GM12878 (cell line): ENCODE data around the gene RFTN2. TPM values are rescaled to one million over a fixed set of nuclear protein-coding genes. Genes with fewer than 3 reads are reported as not detected.

ENCODE experiments used
- ATAC-seq: fragments of 200-7000 bp; cut with Tn5 transposase; 3 replicates; pipeline ENCODE4 v1.9.1; 2020; ENCODE audit warnings: mild to moderate bottlenecking, moderate library complexity
- BruUV-seq: library from RNA; stranded (reverse); fragments of 400-500 nt; replicated peaks from 2 replicates; lab custom pipeline; 2021; lab: Mats Ljungman, UMichigan
- CTCF ChIA-PET: fragments of 300-600 bp; sonication (Branson Sonifier 250); formaldehyde crosslinking; extraction: SDS; loops from one replicate; lab custom pipeline; 2021; ENCODE audit warnings: inconsistent platforms; lab: Yijun Ruan, JAX
- POLR2A ChIA-PET: fragments of 350-600 bp; formaldehyde crosslinking; extraction: SDS; loops from one replicate; lab custom pipeline; 2021; ENCODE audit warnings: inconsistent platforms; lab: Charles Lee
- RAD21 ChIA-PET: fragments of 300-600 bp; sonication (Branson Sonifier 250); formaldehyde crosslinking; loops from one replicate; lab custom pipeline; 2023; ENCODE audit warnings: antibody characterized with exemption; ENCODE audit not compliant: unreplicated experiment; lab: Charles Lee
- SMC1A ChIA-PET: fragments of 300-600 bp; sonication (Branson Sonifier 250); formaldehyde crosslinking; loops from one replicate; lab custom pipeline; 2023; ENCODE audit not compliant: unreplicated experiment, uncharacterized antibody; lab: Charles Lee
- DNase-seq: peaks from one replicate; pipeline ENCODE4 v3.0.0-alpha.2; 2011; ENCODE audit warnings: low read depth, low spot score
- FAIRE-seq: peaks from 3 replicates; lab custom pipeline; 2011; peaks lifted over from hg19 to GRCh38; lab: Jason Lieb, UNC
- H2AFZ ChIP-seq: 2 replicates; pipeline ENCODE4 v1.6.0; 2011; ENCODE audit warnings: low read depth, low read length, control low read depth; ENCODE audit not compliant: control insufficient read depth
- H3K27ac ChIP-seq: 2 replicates; pipeline ENCODE4 v1.5.1; 2011; ENCODE audit warnings: control low read depth; ENCODE audit not compliant: control insufficient read depth, insufficient read depth
- H3K27me3 ChIP-seq, 2 experiments: replicated peaks in 1 of 2; 2 replicates each; pipeline versions ENCODE4 v1.6.0 to v1.6.1; 2011; ENCODE audit warnings: low read length in 1 of 2; ENCODE audit not compliant: control insufficient read depth in 2 of 2, insufficient read depth in 2 of 2
- H3K36me3 ChIP-seq, 2 experiments: 2 replicates each; pipeline ENCODE4 v1.5.1; 2011; ENCODE audit warnings: low read length in 1 of 2; ENCODE audit not compliant: control insufficient read depth in 2 of 2, insufficient read depth in 2 of 2
- H3K4me1 ChIP-seq: 2 replicates; pipeline ENCODE4 v1.6.1; 2011; ENCODE audit warnings: mild to moderate bottlenecking, low read length, moderate library complexity, mixed read lengths; ENCODE audit not compliant: control insufficient read depth, insufficient read depth
- H3K4me2 ChIP-seq: 2 replicates; pipeline ENCODE4 v1.6.0; 2011; ENCODE audit warnings: control low read depth; ENCODE audit not compliant: control insufficient read depth, insufficient read depth
- H3K4me3 ChIP-seq: fragments of 200-600 bp; sonication (generic); 2 replicates; pipeline ENCODE4 v1.5.1; 2016
- H3K79me2 ChIP-seq: 2 replicates; pipeline ENCODE4 v1.6.0; 2011; ENCODE audit warnings: low read length; ENCODE audit not compliant: control insufficient read depth, insufficient read depth
- H3K9ac ChIP-seq: 2 replicates; pipeline ENCODE4 v1.8.0; 2011; ENCODE audit warnings: low read length, control low read depth, mixed read lengths; ENCODE audit not compliant: control insufficient read depth, insufficient read depth
- H3K9me3 ChIP-seq: replicated peaks from 3 replicates; pipeline ENCODE4 v1.5.1; 2011; ENCODE audit warnings: mild to moderate bottlenecking, low read length; ENCODE audit not compliant: control insufficient read depth, insufficient read depth
- H4K20me1 ChIP-seq: 2 replicates; pipeline ENCODE4 v1.6.0; 2011; ENCODE audit not compliant: control insufficient read depth, insufficient read depth
- ATF7 ChIP-seq: fragments of 450-650 bp; IDR thresholded peaks from 2 replicates; pipeline ENCODE4 v1.6.1; 2016; ENCODE audit warnings: low read depth, mild to moderate bottlenecking
- BCL11A ChIP-seq: IDR thresholded peaks from 2 replicates; pipeline ENCODE4 v1.6.1; 2011; ENCODE audit warnings: low read depth, low read length
- CBFB ChIP-seq: IDR thresholded peaks from 2 replicates; pipeline ENCODE4 v1.6.1; 2016; ENCODE audit warnings: antibody characterized with exemption, low read depth
- CHD1 ChIP-seq: IDR thresholded peaks from 2 replicates; pipeline ENCODE4 v1.6.1; 2012; ENCODE audit warnings: low read depth, low read length, improper control_type of control experiment
- LARP7 ChIP-seq: fragments of 450-650 bp; IDR thresholded peaks from 2 replicates; pipeline ENCODE4 v1.6.1; 2017; ENCODE audit warnings: mild to moderate bottlenecking
- MTA2 ChIP-seq: fragments of 450-650 bp; IDR thresholded peaks from 2 replicates; pipeline ENCODE4 v1.6.1; 2016; ENCODE audit warnings: low read depth, mild to moderate bottlenecking, moderate library complexity
- NR2C1 ChIP-seq: fragments of 450-650 bp; IDR thresholded peaks from 2 replicates; pipeline ENCODE4 v1.6.1; 2017; ENCODE audit warnings: antibody characterized with exemption, mild to moderate bottlenecking, moderate library complexity
- PRDM15 ChIP-seq: fragments of 450-650 bp; formaldehyde crosslinking; IDR thresholded peaks from 2 replicates; pipeline ENCODE4 v1.4.0; 2020; ENCODE audit warnings: mild to moderate bottlenecking, moderate library complexity
- SIN3A ChIP-seq: IDR thresholded peaks from 2 replicates; pipeline ENCODE4 v1.6.1; 2012; ENCODE audit warnings: low read depth, low read length, improper control_type of control experiment
- SUZ12 ChIP-seq: fragments of 200-600 bp; sonication (generic); IDR thresholded peaks from one replicate; pipeline ENCODE4 v1.6.1; 2018; ENCODE audit warnings: antibody characterized with exemption, mild to moderate bottlenecking; ENCODE audit not compliant: unreplicated experiment
- TAF1 ChIP-seq: IDR thresholded peaks from 2 replicates; pipeline ENCODE4 v1.6.1; 2011; ENCODE audit warnings: mild to moderate bottlenecking, low read depth, low read length, borderline replicate concordance
- TCF3 ChIP-seq: IDR thresholded peaks from 2 replicates; pipeline ENCODE4 v1.6.1; 2012; ENCODE audit warnings: low read depth, mild to moderate bottlenecking, low read length, borderline replicate concordance; ENCODE audit not compliant: insufficient read depth
- ZZZ3 ChIP-seq: IDR thresholded peaks from 2 replicates; pipeline ENCODE4 v1.6.1; 2011; ENCODE audit warnings: low read depth; ENCODE audit not compliant: control insufficient read depth, insufficient read length
- WGBS: methylation state at CpG from one replicate; pipeline ENCODE4 v1.1.6; 2016; ENCODE audit warnings: low lambda C conversion rate; ENCODE audit not compliant: insufficient replicate concordance, insufficient coverage; ENCODE audit errors: missing lambda C conversion rate; 5-methylcytosine and 5-hydroxymethylcytosine counted together
- in situ Hi-C: fragments of 300-500 bp; cut with MboI; formaldehyde crosslinking; loops from 9 replicates; pipeline ENCODE4 v1.14.3; 2018; ENCODE audit warnings: mixed read lengths
- intact Hi-C: fragments of 100-400 bp; cut with micrococcal nuclease; formaldehyde crosslinking; loops from one replicate; pipeline ENCODE4 v1.14.2; 2022; ENCODE audit not compliant: unreplicated experiment
- polyA plus RNA-seq, 11 experiments: library from polyadenylated mRNA; depleted of rRNA in 4 of 11; unstranded in 6 of 11; stranded (reverse) in 5 of 11; fragments of >200 nt; fragmentation: Nextera tagmentation in 4 of 11; fragmentation: Illumina TruSeq in 1 of 11; extraction: Ambion mirVana in 4 of 11; extraction: Trizol in 1 of 11; gene quantifications; 1 replicate in 1 of 11; 2 replicates in 10 of 11; pipeline versions ENCODE4 v1.2.1 to v1.2.3, GENCODE V29; 2011 to 2016; ENCODE audit warnings: inconsistent platforms in 2 of 11, missing spikeins in 2 of 11, low read depth in 1 of 11
- total RNA-seq, 4 experiments: library from RNA; depleted of rRNA in 3 of 4; stranded (reverse); fragments of >200 nt in 3 of 4; fragmentation: Illumina TruSeq in 1 of 4; extraction: Trizol in 1 of 4; gene quantifications; 2 replicates each; pipeline versions ENCODE4 v1.2.1 to v1.2.3, GENCODE V29; 2013 to 2021

RFTN2 gene
- total and polyA plus RNA-seq, 10 of the 15 experiments (the other 5 are each of a cell fraction or from before 2014, with no cell fraction given): 0.09 to 0.23 TPM; not detected in 8

GRCh38 chr2:197601726-197602125 is 73.7 kb downstream of the RFTN2 start:
- SMC1A ChIA-PET: interaction anchor here (0.6 to 1.7 kb wide), 11 partner anchors 9 to 202 kb away, joined by 3 to 4 read pairs (median 3); partner anchors contain the start of gene MARS2
- CTCF ChIA-PET: interaction anchor here (0.9 kb wide), 1 partner anchor 11 kb away, joined by 3 read pairs; no protein-coding TSS in a partner anchor
- H3K4me2 ChIP-seq: no peak overlapping the region
- ATAC-seq (peak; percentile 11; the same call in 2 of the 3 replicates), DNase-seq (no peak), FAIRE-seq (no peak)
- RAD21 ChIA-PET: interaction anchor here (1.0 to 1.5 kb wide), 2 partner anchors 85 to 105 kb away, joined by 4 to 5 read pairs; no protein-coding TSS in a partner anchor
- intact Hi-C loops: loop anchor here (5.0 kb wide), 2 partner anchors 104 to 106 kb away; partner anchors contain the start of genes HSPD1 and MARS2
- no peaks in the 10 kb centered on the region for H3K27me3 ChIP-seq
- 0 out of 2 replicates have a peak, but pooled peaks have one; percentile 29 for TF ChIP-seq MTA2
- no peak for TF ChIP-seq SUZ12
- 55% methylated on average over 2 of the region's 2 CpGs for whole genome bisulfite sequencing
- no peak overlapping the region for H3K9ac ChIP-seq
- no peaks in the 10 kb centered on the region for H4K20me1 ChIP-seq
- in situ Hi-C loops: no loop called here
- H3K79me2 ChIP-seq: no peaks in the 10 kb centered on the region
- no peak overlapping the region for H3K27ac ChIP-seq
- no peak overlapping the region for H2AFZ ChIP-seq
- H3K36me3 ChIP-seq: no peaks in the 10 kb centered on the region
- no peak overlapping the region for H3K4me3 ChIP-seq
- POLR2A ChIA-PET: interaction anchor here (1.0 kb wide), 1 partner anchor 86 kb away, joined by 3 read pairs; the partner anchor contains the start of gene MOB4
- no TSS peak for BruUV-seq
- H3K9me3 ChIP-seq: no peaks in the 10 kb centered on the region; the same call in 2 of the 3 replicates
- peaks cover 15% of the 10 kb centered on the region for H3K4me1 ChIP-seq

- no peak for FAIRE-seq
- H3K27me3 ChIP-seq: no peaks in the 10 kb centered on the region
- intact Hi-C loops (loop anchor here (5.0 kb wide), 2 partner anchors 103 to 107 kb away; partner anchors contain the start of genes HSPD1 and MARS2), in situ Hi-C loops (no loop called here)
- no peaks in the 10 kb centered on the region for H4K20me1 ChIP-seq
- H3K4me3 ChIP-seq: no peak overlapping the region
- ChIA-PET CTCF (interaction anchor here (0.9 to 1.3 kb wide), 3 partner anchors 94 to 646 kb away, joined by 3 to 5 read pairs (median 4); no protein-coding TSS in a partner anchor), POLR2A (no interaction called here), RAD21 (interaction anchor here (1.0 to 1.1 kb wide), 3 partner anchors 28 to 111 kb away, joined by 3 read pairs; partner anchors contain the start of gene MARS2), SMC1A (interaction anchor here (1.0 to 1.6 kb wide), 5 partner anchors 11 to 104 kb away, joined by 3 to 9 read pairs (median 4); no protein-coding TSS in a partner anchor)
- 38% methylated on average over 5 of the region's 5 CpGs for WGBS
- no peak for DNase-seq
- no peaks in the 10 kb centered on the region; the same call in 2 of the 3 replicates for H3K9me3 ChIP-seq
- no peaks in the 10 kb centered on the region for H3K36me3 ChIP-seq
- H3K4me2 ChIP-seq: peak overlapping the region; percentile 10; the same call in 1 of the 2 replicates
- ATAC-seq: peak; percentile 46
- H3K4me1 ChIP-seq: peaks cover 7% of the 10 kb centered on the region
- H3K79me2 ChIP-seq: no peaks in the 10 kb centered on the region
- no TSS peak for BruUV-seq
- no peak overlapping the region for H3K9ac ChIP-seq
- H3K27ac ChIP-seq: no peak overlapping the region
- H2AFZ ChIP-seq: peak overlapping the region; percentile 19
- TF ChIP-seq NR2C1: no peak
- TF ChIP-seq CHD1: no peak
- TF ChIP-seq CBFB: no peak
- no peak for TF ChIP-seq SIN3A
- no peak for TF ChIP-seq BCL11A
- TF ChIP-seq PRDM15 (CRISPR knock-in tag): no peak
- no peak for TF ChIP-seq ATF7
- no peak for TF ChIP-seq ZZZ3
- TF ChIP-seq TAF1: no peak
- TF ChIP-seq MTA2: no peak
- no peak for TF ChIP-seq LARP7
- no peak for TF ChIP-seq TCF3
Measured at GRCh38 chr2:197600306-197600705, 75.1 kb downstream of the RFTN2 start.
